Frontal cortex (tissue), 4 donors: ENCODE results near the gene HS6ST1. TPM values are rescaled to one million over a fixed set of nuclear protein-coding genes. Genes with fewer than 3 reads are reported as not detected.

ENCODE experiments used
- DNase-seq, 2 donors: peaks; one replicate each; pipeline ENCODE4 v3.0.0; 2012; ENCODE audit warnings: low spot score in 2 of 2
- FAIRE-seq: peaks from 2 replicates; lab custom pipeline; 2012; peaks lifted over from hg19 to GRCh38; lab: Jason Lieb, UNC
- total RNA-seq: library from RNA; depleted of rRNA; stranded (reverse); fragments of >200 nt; gene quantifications from one replicate; pipeline ENCODE4 v1.2.3, GENCODE V29; 2014
- donor health status: control.
- donor health status: control.
- donor health status: control.

The HS6ST1 gene
- total RNA-seq, 1 donor from 2014 or later: 51.8 TPM

- FAIRE-seq (no peak), DNase-seq (no peak)
Measured at GRCh38 chr2:128354161-128354560, 35.5 kb upstream of the HS6ST1 start.

GRCh38 chr2:128350736-128351135 is 32.1 kb upstream of the HS6ST1 start:
- FAIRE-seq: no peak

GRCh38 chr2:128348701-128349100 is 30.0 kb upstream of the HS6ST1 start:
- DNase-seq: no peak
- FAIRE-seq: no peak

More at GRCh38 chr2:128350736-128351135, 32.1 kb upstream of the HS6ST1 start:
- DNase-seq: no peak

- no peak for FAIRE-seq
- DNase-seq: peak; percentile 64 to 72
Measured at GRCh38 chr2:128347701-128348539, 29.3 kb upstream of the HS6ST1 start.

- FAIRE-seq (no peak), DNase-seq (no peak)
Measured at GRCh38 chr2:128347171-128347558, 28.5 kb upstream of the HS6ST1 start.

- DNase-seq (no peak), FAIRE-seq (no peak)
Measured at GRCh38 chr2:128346291-128347170, 27.9 kb upstream of the HS6ST1 start.

GRCh38 chr2:128345436-128346165 is 26.9 kb upstream of the HS6ST1 start:
- FAIRE-seq: no peak
- DNase-seq: no peak

- FAIRE-seq (no peak), DNase-seq (no peak)
Measured at GRCh38 chr2:128344101-128344500, 25.4 kb upstream of the HS6ST1 start.

GRCh38 chr2:128343459-128343858 is 24.8 kb upstream of the HS6ST1 start:
- DNase-seq: no peak
- FAIRE-seq: no peak

GRCh38 chr2:128342550-128342949 is 23.9 kb upstream of the HS6ST1 start:
- no peak for FAIRE-seq
- DNase-seq: no peak

- FAIRE-seq (no peak), DNase-seq (no peak)
Measured at GRCh38 chr2:128341621-128342020, 23.0 kb upstream of the HS6ST1 start.

GRCh38 chr2:128332091-128332634 is 13.5 kb upstream of the HS6ST1 start:
- FAIRE-seq (no peak), DNase-seq (no peak)

- DNase-seq (no peak), FAIRE-seq (no peak)
Measured at GRCh38 chr2:128330583-128330982, 11.9 kb upstream of the HS6ST1 start.

GRCh38 chr2:128329607-128330006 is 10.9 kb upstream of the HS6ST1 start:
- no peak for DNase-seq

GRCh38 chr2:128327180-128327964 is 8.7 kb upstream of the HS6ST1 start:
- no peak for FAIRE-seq
- no peak for DNase-seq

More at GRCh38 chr2:128329607-128330006, 10.9 kb upstream of the HS6ST1 start:
- FAIRE-seq: no peak

GRCh38 chr2:128326346-128326745 is 7.7 kb upstream of the HS6ST1 start:
- FAIRE-seq: no peak
- DNase-seq: no peak

GRCh38 chr2:128325611-128326181 is 7.0 kb upstream of the HS6ST1 start:
- DNase-seq (no peak), FAIRE-seq (no peak)

- no peak for DNase-seq
- no peak for FAIRE-seq
Measured at GRCh38 chr2:128324897-128325410, 6.3 kb upstream of the HS6ST1 start.
